Esophagus muscularis mucosa (tissue), 3 donors: ENCODE data around the gene AFF2.

ENCODE experiments used
- CTCF ChIP-seq, 3 experiments: fragments of 200-600 bp in 2 of 3; fragments of 450-650 bp in 1 of 3; sonication (generic) in 2 of 3; IDR thresholded peaks; one replicate each; pipeline ENCODE4 v1.5.1; 2017 to 2019; ENCODE audit warnings: antibody characterized with exemption in 3 of 3, mild to moderate bottlenecking in 2 of 3, moderate library complexity in 1 of 3
- POLR2AphosphoS5 ChIP-seq, 2 donors: sonication (generic); formaldehyde crosslinking; IDR thresholded peaks; one replicate each; pipeline ENCODE4 v1.6.1; 2017; ENCODE audit warnings: antibody characterized with exemption in 2 of 2

GRCh38 chrX:148784856-148785255, 284.4 kb downstream of the AFF2 start:
- TF ChIP-seq CTCF (IDR thresholded peaks at IDR 0.05) (no peak), POLR2AphosphoS5 (IDR thresholded peaks at IDR 0.05) (no peak)
